Fibroblast of mammary gland (primary cell): ENCODE data around the gene ASTN2.

Experiments used
- DNase-seq: peaks from one replicate; pipeline ENCODE4 v3.0.0-alpha.2; 2010; ENCODE audit warnings: low read depth
- H3K4me3 ChIP-seq: 2 replicates; pipeline ENCODE4 v1.5.1; 2011; ENCODE audit warnings: low read depth, mild to moderate bottlenecking, low read length, moderate library complexity; ENCODE audit not compliant: control insufficient read depth
- TF ChIP-seq, protein P1 (sequence below): conservative IDR thresholded peaks from 2 replicates; pipeline ENCODE4 v1.5.1; 2011; ENCODE audit warnings: low read depth, low read length, inconsistent platforms; ENCODE audit not compliant: control insufficient read depth, insufficient read depth

Gene ASTN2, protein sequence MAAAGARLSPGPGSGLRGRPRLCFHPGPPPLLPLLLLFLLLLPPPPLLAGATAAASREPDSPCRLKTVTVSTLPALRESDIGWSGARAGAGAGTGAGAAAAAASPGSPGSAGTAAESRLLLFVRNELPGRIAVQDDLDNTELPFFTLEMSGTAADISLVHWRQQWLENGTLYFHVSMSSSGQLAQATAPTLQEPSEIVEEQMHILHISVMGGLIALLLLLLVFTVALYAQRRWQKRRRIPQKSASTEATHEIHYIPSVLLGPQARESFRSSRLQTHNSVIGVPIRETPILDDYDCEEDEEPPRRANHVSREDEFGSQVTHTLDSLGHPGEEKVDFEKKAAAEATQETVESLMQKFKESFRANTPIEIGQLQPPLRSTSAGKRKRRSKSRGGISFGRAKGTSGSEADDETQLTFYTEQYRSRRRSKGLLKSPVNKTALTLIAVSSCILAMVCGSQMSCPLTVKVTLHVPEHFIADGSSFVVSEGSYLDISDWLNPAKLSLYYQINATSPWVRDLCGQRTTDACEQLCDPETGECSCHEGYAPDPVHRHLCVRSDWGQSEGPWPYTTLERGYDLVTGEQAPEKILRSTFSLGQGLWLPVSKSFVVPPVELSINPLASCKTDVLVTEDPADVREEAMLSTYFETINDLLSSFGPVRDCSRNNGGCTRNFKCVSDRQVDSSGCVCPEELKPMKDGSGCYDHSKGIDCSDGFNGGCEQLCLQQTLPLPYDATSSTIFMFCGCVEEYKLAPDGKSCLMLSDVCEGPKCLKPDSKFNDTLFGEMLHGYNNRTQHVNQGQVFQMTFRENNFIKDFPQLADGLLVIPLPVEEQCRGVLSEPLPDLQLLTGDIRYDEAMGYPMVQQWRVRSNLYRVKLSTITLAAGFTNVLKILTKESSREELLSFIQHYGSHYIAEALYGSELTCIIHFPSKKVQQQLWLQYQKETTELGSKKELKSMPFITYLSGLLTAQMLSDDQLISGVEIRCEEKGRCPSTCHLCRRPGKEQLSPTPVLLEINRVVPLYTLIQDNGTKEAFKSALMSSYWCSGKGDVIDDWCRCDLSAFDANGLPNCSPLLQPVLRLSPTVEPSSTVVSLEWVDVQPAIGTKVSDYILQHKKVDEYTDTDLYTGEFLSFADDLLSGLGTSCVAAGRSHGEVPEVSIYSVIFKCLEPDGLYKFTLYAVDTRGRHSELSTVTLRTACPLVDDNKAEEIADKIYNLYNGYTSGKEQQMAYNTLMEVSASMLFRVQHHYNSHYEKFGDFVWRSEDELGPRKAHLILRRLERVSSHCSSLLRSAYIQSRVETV (N-terminal part only)

GRCh38 chr9:117414906-117415331 is at the start of gene ASTN2:
ASTN2 (minus strand) TSS chr9:117415057; CDS start chr9:117414938, 119 bp downstream.
- no peak within 1 kb of the TSS for H3K4me3 ChIP-seq
- TF ChIP-seq, protein P1, sequence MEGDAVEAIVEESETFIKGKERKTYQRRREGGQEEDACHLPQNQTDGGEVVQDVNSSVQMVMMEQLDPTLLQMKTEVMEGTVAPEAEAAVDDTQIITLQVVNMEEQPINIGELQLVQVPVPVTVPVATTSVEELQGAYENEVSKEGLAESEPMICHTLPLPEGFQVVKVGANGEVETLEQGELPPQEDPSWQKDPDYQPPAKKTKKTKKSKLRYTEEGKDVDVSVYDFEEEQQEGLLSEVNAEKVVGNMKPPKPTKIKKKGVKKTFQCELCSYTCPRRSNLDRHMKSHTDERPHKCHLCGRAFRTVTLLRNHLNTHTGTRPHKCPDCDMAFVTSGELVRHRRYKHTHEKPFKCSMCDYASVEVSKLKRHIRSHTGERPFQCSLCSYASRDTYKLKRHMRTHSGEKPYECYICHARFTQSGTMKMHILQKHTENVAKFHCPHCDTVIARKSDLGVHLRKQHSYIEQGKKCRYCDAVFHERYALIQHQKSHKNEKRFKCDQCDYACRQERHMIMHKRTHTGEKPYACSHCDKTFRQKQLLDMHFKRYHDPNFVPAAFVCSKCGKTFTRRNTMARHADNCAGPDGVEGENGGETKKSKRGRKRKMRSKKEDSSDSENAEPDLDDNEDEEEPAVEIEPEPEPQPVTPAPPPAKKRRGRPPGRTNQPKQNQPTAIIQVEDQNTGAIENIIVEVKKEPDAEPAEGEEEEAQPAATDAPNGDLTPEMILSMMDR, result no peak
- DNase-seq, result no peak

DNA sequence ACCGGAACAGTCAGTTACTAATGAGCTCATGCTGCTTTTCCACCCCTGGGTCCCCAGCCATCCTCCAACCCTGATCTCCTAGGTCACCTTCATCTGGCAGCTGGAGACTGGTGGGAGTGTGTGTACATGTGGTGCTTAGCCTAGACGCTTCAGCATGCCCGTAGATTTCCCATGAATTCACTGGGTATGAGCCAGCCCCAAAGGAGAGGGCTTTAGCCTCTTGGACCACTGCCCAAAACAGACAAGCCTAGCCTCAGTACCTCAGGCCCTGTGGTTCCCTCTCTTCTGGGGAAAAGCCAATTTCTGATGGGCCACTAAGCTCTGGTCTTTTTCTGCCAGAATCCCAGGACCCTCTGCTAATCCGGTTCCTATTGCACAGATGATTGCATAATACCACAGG is 48.0 kb upstream of the ASTN2 start:
- no peak for DNase-seq
- H3K4me3 ChIP-seq, result no peak overlapping the region
- TF ChIP-seq, protein P1, result no peak

GRCh38 chr9:117461386-117461785 is 46.5 kb upstream of the ASTN2 start:
- DNase-seq, result no peak
- no peak overlapping the region for H3K4me3 ChIP-seq
- TF ChIP-seq, protein P1, result no peak

DNA sequence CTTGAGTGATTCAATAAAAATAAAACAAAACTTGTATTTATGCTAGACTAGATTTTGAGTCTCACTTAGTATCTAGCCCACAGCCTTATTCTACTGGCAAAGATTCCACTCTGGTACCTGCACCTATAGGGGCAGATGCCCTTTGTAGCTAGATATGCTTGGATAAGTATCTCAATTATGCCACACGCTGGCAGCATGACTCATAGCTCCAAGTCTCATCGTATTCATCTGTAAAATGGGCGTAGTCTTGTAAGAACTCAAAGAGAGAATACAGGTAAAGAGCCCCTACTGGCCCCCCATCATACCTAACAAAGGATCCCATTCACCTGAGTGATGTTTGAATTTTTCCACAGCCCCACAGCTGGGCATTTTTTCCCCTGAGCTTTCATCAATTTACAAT is 45.9 kb upstream of the ASTN2 start:
- DNase-seq, result no peak
- TF ChIP-seq, protein P1, result no peak
- H3K4me3 ChIP-seq, result no peak overlapping the region

GRCh38 chr9:117459913-117460312 is 45.1 kb upstream of the ASTN2 start:
- DNase-seq, result no peak
- TF ChIP-seq, protein P1, result no peak
- no peak overlapping the region for H3K4me3 ChIP-seq

GRCh38 chr9:117458066-117458465 is 43.2 kb upstream of the ASTN2 start:
- TF ChIP-seq, protein P1, result no peak
- DNase-seq, result no peak
- no peak overlapping the region for H3K4me3 ChIP-seq
